MM.1S (cell line): ENCODE data around the gene FOXL3.

ENCODE experiments used
- DNase-seq: peaks from one replicate; pipeline ENCODE4 v3.0.0-alpha.2; 2015
- H2AFZ ChIP-seq: fragments of 300-600 bp; sonication (generic); 2 replicates; pipeline ENCODE4 v1.6.0; 2016; ENCODE audit warnings: antibody characterized with exemption, low read length
- H3F3A ChIP-seq: fragments of 300-600 bp; sonication (generic); 2 replicates; pipeline ENCODE4 v1.6.1; 2016; ENCODE audit warnings: mild to moderate bottlenecking, antibody characterized with exemption, low read length, moderate library complexity, mixed read lengths; ENCODE audit not compliant: insufficient read depth
- H3K27ac ChIP-seq: fragments of 300-600 bp; sonication (generic); 2 replicates; pipeline ENCODE4 v1.5.1; 2016; ENCODE audit warnings: mild to moderate bottlenecking, low read length
- H3K27me3 ChIP-seq: fragments of 300-600 bp; sonication (generic); replicated peaks from 2 replicates; pipeline ENCODE4 v1.6.0; 2016; ENCODE audit warnings: low read length; ENCODE audit not compliant: insufficient read depth
- H3K36me3 ChIP-seq: fragments of 300-600 bp; sonication (generic); replicated peaks from 2 replicates; pipeline ENCODE4 v1.6.1; 2016; ENCODE audit warnings: mild to moderate bottlenecking, low read length, mixed read lengths; ENCODE audit not compliant: insufficient read depth
- H3K4me1 ChIP-seq: fragments of 300-600 bp; sonication (generic); 2 replicates; pipeline ENCODE4 v1.6.1; 2016; ENCODE audit warnings: low read length, mixed read lengths
- H3K4me2 ChIP-seq: fragments of 300-600 bp; sonication (generic); 2 replicates; pipeline ENCODE4 v1.6.0; 2016; ENCODE audit warnings: low read depth, low read length
- H3K4me3 ChIP-seq: fragments of 300-600 bp; sonication (generic); 2 replicates; pipeline ENCODE4 v1.5.1; 2016; ENCODE audit warnings: low read length, mixed read lengths
- H3K79me2 ChIP-seq: fragments of 300-600 bp; sonication (generic); 2 replicates; pipeline ENCODE4 v1.6.1; 2016; ENCODE audit warnings: mixed run types, low read length, mixed read lengths
- H3K9ac ChIP-seq: fragments of 300-600 bp; sonication (generic); 2 replicates; pipeline ENCODE4 v1.6.1; 2016; ENCODE audit warnings: low read length, mixed read lengths
- H3K9me2 ChIP-seq: fragments of 300-600 bp; sonication (generic); replicated peaks from 2 replicates; pipeline ENCODE4 v1.6.1; 2016; ENCODE audit warnings: mild to moderate bottlenecking, low read length, mixed read lengths; ENCODE audit not compliant: insufficient read depth
- H3K9me3 ChIP-seq: fragments of 300-600 bp; sonication (generic); replicated peaks from 2 replicates; pipeline ENCODE4 v1.6.1; 2016; ENCODE audit warnings: mild to moderate bottlenecking, low read length, mixed read lengths; ENCODE audit not compliant: insufficient read depth
- H4K20me1 ChIP-seq: fragments of 300-600 bp; sonication (generic); 2 replicates; pipeline ENCODE4 v1.6.1; 2016; ENCODE audit warnings: mild to moderate bottlenecking, low read length, moderate library complexity, mixed read lengths; ENCODE audit not compliant: insufficient read depth
- CTCF ChIP-seq: fragments of 300-600 bp; sonication (generic); IDR thresholded peaks from 2 replicates; pipeline ENCODE4 v1.5.1; 2016; ENCODE audit warnings: antibody characterized with exemption, low read length, mixed read lengths
- EZH2 ChIP-seq: fragments of 300-600 bp; sonication (generic); optimal IDR thresholded peaks from 2 replicates; pipeline ENCODE3; 2017; ENCODE audit warnings: low read depth, mild to moderate bottlenecking, antibody characterized with exemption, low read length, mixed read lengths
- EZH2phosphoT487 ChIP-seq: fragments of 300-600 bp; sonication (generic); IDR thresholded peaks from 2 replicates; pipeline ENCODE4 v1.6.1; 2018; ENCODE audit warnings: antibody characterized with exemption, low read length

FOXL3 gene

GRCh38 chr7:249989-250388 is 40.0 kb upstream of the FOXL3 start:
- Histone ChIP-seq H3K4me1 (no peaks in the 10 kb centered on the region), H3K27me3 (no peaks in the 10 kb centered on the region), H3K4me2 (no peak overlapping the region), H4K20me1 (no peaks in the 10 kb centered on the region), H3K9me2 (no peaks in the 10 kb centered on the region), H3F3A (no peaks in the 10 kb centered on the region), H2AFZ (no peak overlapping the region), H3K4me3 (no peak overlapping the region), H3K79me2 (no peaks in the 10 kb centered on the region), H3K36me3 (no peaks in the 10 kb centered on the region), H3K9ac (no peak overlapping the region), H3K9me3 (no peaks in the 10 kb centered on the region), H3K27ac (no peak overlapping the region)
- no peak for DNase-seq
- TF ChIP-seq EZH2phosphoT487, result no peak
- no peak for TF ChIP-seq CTCF
- TF ChIP-seq EZH2, result no peak

- H4K20me1 ChIP-seq, result no peaks in the 10 kb centered on the region
- H3K9ac ChIP-seq, result no peak overlapping the region
- no peak for DNase-seq
- H3K9me3 ChIP-seq, result no peaks in the 10 kb centered on the region
- no peak for TF ChIP-seq EZH2
- no peak for TF ChIP-seq CTCF
- no peak for TF ChIP-seq EZH2phosphoT487
- no peaks in the 10 kb centered on the region for H3K36me3 ChIP-seq
- no peak overlapping the region for H3K27ac ChIP-seq
- H3K4me2 ChIP-seq, result no peak overlapping the region
- H3K27me3 ChIP-seq, result no peaks in the 10 kb centered on the region
- H2AFZ ChIP-seq, result no peak overlapping the region
- no peak overlapping the region for H3K4me3 ChIP-seq
- H3K4me1 ChIP-seq, result no peaks in the 10 kb centered on the region
- no peaks in the 10 kb centered on the region for H3F3A ChIP-seq
- no peaks in the 10 kb centered on the region for H3K9me2 ChIP-seq
- H3K79me2 ChIP-seq, result no peaks in the 10 kb centered on the region
Measured at GRCh38 chr7:250523-250922, 39.4 kb upstream of the FOXL3 start.

GRCh38 chr7:251005-251404 is 39.0 kb upstream of the FOXL3 start:
- no peaks in the 10 kb centered on the region for H3K9me3 ChIP-seq
- TF ChIP-seq EZH2phosphoT487 (no peak), CTCF (no peak), EZH2 (no peak)

More at GRCh38 chr7:251005-251404, 39.0 kb upstream of the FOXL3 start:
- no peaks in the 10 kb centered on the region for H3K27me3 ChIP-seq
- H2AFZ ChIP-seq, result no peak overlapping the region
- H3F3A ChIP-seq, result no peaks in the 10 kb centered on the region
- H3K4me2 ChIP-seq, result no peak overlapping the region
- no peak overlapping the region for H3K9ac ChIP-seq
- no peaks in the 10 kb centered on the region for H3K36me3 ChIP-seq
- H3K79me2 ChIP-seq, result no peaks in the 10 kb centered on the region
- DNase-seq, result no peak
- H3K4me1 ChIP-seq, result no peaks in the 10 kb centered on the region
- H4K20me1 ChIP-seq, result no peaks in the 10 kb centered on the region
- no peak overlapping the region for H3K4me3 ChIP-seq
- no peaks in the 10 kb centered on the region for H3K9me2 ChIP-seq
- no peak overlapping the region for H3K27ac ChIP-seq
